Measurements from ENCODE around the gene RET.

RET gene
- 0 to 0.07 reads per million in 2 donors for total RNA-seq

GRCh38 chr10:43076876-43077420 is at the start of gene RET:
Gene RET, plus strand, starts transcription at chr10:43077069. Its CDS starts 190 bp downstream, at chr10:43077259.
- peak in 1 of 5 experiments; percentile 43 for DNase-seq

- DNase-seq = no peak
Measured at GRCh38 chr10:43027331-43027955, 49.4 kb upstream of the RET start.

GRCh38 chr10:43028143-43028542 is 48.7 kb upstream of the RET start:
- DNase-seq = no peak

GRCh38 chr10:43029043-43029442 is 47.8 kb upstream of the RET start:
- no peak for DNase-seq

- DNase-seq = no peak
Measured at GRCh38 chr10:43032613-43033012, 44.3 kb upstream of the RET start.

GRCh38 chr10:43035800-43036199 is 41.1 kb upstream of the RET start:
- DNase-seq = no peak

- DNase-seq = no peak
Measured at GRCh38 chr10:43036481-43037428, 40.1 kb upstream of the RET start.

- no peak for DNase-seq
Measured at GRCh38 chr10:43037440-43037839, 39.4 kb upstream of the RET start.

- DNase-seq = no peak
Measured at GRCh38 chr10:43037942-43038782, 38.7 kb upstream of the RET start.

GRCh38 chr10:43038783-43039623 is 37.9 kb upstream of the RET start:
- no peak for DNase-seq

- no peak for DNase-seq
Measured at GRCh38 chr10:43039624-43040481, 37.0 kb upstream of the RET start.

- no peak for DNase-seq
Measured at GRCh38 chr10:43040482-43041256, 36.2 kb upstream of the RET start.

- DNase-seq = no peak
Measured at GRCh38 chr10:43041422-43042342, 35.2 kb upstream of the RET start.

GRCh38 chr10:43042503-43043341 is 34.1 kb upstream of the RET start:
- DNase-seq = no peak

GRCh38 chr10:43043342-43043772 is 33.5 kb upstream of the RET start:
- no peak for DNase-seq

- no peak for DNase-seq
Measured at GRCh38 chr10:43043773-43044447, 33.0 kb upstream of the RET start.

- no peak for DNase-seq
Measured at GRCh38 chr10:43044448-43044921, 32.4 kb upstream of the RET start.

Data from T-helper 2 cell (primary cell).